HG02981 (cell line): ENCODE measurements around the gene RAC2.

Source experiments
- ATAC-seq: cut with Tn5 transposase; IDR thresholded peaks from one replicate; pipeline ENCODE4 v1.9.1; 2021; ENCODE audit warnings: mild to moderate bottlenecking, moderate library complexity; ENCODE audit not compliant: unreplicated experiment

Gene RAC2

DNA sequence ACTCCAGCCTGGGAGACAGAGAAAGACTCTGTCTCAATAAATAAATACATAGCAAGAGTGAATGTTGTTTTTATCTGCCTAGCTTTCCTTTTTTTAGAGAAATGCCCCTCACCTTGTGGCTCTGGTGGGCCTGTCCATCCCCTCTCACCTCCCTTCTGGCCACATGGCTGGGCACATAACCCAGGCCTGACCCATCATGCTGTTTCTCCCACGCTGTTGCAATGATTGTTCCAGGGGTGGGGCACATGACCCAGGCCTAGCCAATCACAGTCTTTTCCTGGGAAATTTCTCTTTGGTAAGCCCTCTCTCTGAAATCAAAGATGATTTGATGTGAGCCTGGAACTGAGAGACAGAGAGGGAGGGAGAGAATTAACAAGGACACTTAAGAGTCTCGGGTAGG is 32.7 kb upstream of the RAC2 start:
- no peak for ATAC-seq

DNA sequence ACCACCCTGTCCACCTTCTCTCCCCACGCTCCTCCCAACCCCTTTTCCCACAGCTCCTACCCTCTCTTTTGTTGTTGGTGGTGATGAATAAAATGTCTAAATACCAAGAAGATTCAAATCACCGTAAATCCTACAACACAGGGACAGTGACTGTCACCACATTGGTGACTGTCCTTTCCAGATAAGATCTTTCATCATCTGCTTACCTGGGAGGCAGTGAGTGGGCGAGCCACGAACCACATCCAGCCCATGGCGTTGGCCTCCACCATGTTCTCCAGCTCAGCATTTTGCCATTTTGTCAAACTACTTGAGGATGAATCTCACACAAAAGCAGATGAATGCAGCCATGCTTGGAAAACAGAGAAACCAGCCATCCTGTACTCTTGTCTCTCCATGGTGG is 31.6 kb upstream of the RAC2 start:
- ATAC-seq = no peak

DNA sequence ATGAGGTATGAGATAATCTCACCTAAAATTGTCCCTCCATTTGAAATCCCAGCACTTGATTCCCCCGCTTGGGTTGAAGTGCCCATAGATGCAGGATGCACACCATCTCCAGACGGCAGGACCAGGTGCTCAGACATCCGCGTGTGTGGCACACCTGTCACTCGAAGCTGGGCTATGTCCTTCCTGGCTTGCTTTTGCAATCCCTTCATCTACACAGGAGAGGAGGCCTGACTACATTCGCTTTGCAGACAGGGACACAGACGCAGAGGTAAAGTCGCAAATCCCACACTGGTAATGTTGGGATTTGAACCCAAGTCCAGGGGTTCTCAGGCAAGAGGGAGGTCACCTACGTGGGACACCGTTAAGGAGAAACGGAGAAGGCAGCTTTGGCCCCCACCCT is 31.1 kb upstream of the RAC2 start:
- no peak for ATAC-seq

DNA sequence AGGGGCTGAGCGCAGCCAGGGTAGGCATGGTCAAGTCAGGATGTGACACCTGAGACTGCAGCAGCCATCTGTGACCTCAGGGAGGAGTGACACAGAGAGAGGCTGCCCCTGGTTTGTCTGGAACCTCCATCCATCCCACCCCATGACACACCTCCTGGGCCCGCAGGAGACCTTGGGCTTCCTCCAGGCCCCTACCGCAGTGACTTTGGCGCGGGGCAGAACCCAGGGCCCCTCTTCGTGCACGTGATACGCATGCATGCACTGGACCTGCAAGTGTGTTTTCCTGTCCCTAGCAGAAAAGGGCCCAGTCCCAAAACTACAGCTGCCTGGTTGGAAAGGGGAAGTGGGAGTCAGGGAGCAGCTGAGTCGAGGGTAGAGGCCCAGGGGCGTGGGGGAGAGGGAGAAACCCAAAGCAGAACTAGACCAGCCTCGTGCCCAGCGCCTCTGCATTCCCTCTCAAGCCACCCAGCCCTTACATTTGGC is 30.4 kb upstream of the RAC2 start:
- no peak for ATAC-seq

DNA sequence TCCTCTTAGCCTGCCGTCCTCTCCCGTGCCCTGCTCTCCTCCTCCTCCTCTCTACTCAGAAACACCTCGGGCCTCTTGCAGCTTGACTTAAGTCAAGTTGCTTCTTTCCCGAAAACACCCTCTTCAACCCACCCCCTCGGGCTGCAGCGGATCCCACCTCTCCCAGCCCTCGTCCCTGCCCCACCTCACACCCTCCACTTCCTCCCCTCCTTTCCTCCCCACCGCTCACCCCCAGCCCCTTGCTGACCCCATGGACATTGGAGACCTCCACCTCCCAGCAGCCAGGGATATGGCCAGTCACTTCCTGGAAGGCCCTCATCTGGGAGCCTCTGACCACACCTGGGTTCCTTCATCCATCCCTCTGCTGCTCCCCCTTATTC is 29.8 kb upstream of the RAC2 start:
- ATAC-seq = no peak

DNA sequence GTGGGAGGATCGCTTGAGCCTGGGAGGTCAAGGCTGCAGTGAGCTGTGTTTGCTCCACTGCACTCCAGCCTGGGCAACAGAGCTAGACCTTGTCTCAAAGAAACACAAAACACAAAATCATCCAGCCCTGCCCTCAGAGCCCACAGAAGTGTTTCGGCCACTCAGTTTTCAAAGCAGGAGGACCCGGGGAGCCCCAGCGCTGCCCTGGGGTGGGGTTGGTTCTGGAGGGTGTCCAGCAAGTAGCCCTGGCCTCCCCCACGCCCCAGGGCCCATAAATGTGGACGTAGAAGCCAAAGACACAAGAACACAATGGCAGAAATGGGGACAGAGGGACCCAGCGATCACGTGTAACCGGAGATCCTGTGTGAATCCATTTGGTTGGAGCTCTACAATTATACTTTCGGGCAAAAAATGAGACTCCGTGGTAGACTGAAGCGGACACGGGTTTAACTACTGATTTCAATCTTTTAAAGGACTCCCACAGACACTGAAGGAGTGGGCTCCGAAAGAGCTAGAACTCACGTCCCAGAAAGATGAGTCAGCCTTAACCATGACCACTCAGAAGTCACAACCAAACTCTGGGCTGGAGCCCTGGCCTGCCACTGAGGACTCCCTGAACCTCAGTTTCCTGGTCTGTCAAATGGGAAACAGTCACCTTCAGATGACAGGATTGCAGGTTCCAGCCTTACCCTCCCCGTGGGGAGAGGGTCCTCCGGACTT is 29.2 kb upstream of the RAC2 start:
- no peak for ATAC-seq

DNA sequence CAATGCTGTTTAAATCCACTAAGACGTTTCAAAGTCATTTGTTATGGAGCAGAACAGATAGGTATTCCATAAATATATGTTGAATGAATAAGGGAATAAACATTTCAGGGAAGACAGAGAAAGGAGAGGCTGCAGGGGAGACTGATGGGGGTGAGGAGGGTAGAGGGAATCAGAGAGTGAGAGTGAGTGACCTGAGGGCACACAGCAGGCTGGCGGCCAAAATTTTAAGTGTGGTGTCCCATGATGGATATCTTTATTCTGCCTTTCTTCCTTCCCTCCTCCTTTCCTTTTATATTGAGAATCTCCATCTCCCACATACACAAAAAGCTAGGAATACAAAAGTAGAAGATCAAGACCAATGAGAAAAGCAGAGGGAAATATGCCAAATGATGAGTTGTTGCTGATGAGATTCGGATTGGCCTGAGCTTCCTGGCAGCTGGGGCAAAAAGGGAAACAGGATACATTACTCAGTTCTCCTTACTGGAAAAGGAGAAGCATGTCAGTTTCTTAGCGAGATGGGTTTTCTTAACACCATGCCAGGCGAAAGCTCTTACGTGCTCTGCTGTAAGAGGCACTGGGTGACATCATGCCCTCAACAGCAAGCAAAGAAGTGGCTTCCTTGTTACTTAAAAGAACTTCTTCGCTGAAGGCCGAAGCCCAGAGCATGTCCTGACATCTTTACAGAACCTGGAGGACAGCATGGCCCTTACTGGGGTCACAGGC is 27.0 kb upstream of the RAC2 start:
- ATAC-seq = no peak

DNA sequence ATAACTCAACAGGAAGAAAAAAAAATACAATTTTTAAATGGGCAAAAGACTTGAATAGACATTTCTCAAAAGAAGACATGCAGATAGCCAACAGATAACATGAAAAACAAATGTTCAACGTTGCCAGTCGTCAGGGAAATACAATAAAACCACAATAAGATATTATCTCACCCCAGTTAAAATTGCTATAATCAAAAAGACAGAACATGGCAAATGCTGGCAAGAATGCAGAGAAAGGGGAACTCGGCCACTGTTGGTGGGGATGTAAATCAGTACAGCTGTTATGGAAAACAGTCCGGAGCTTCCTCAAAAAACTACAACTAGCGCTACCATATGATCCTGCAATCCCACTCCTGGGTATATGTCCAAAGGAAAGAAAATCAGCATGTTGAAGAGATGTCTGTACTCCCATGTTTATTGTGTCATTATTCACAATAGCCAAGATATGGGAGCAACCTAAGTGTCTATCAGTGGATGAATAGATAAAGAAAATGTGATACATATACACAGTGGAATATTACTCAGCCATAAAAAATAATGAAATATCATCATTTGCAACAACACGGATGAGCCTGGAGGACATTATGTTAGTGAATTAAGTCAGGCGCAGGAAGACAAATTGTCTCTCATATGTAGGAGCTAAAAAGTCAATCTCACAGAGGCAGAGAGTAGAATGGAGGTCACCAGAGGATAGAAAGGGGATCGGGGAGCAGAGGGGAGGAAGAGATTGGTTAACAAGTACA is 26.0 kb upstream of the RAC2 start:
- no peak for ATAC-seq

DNA sequence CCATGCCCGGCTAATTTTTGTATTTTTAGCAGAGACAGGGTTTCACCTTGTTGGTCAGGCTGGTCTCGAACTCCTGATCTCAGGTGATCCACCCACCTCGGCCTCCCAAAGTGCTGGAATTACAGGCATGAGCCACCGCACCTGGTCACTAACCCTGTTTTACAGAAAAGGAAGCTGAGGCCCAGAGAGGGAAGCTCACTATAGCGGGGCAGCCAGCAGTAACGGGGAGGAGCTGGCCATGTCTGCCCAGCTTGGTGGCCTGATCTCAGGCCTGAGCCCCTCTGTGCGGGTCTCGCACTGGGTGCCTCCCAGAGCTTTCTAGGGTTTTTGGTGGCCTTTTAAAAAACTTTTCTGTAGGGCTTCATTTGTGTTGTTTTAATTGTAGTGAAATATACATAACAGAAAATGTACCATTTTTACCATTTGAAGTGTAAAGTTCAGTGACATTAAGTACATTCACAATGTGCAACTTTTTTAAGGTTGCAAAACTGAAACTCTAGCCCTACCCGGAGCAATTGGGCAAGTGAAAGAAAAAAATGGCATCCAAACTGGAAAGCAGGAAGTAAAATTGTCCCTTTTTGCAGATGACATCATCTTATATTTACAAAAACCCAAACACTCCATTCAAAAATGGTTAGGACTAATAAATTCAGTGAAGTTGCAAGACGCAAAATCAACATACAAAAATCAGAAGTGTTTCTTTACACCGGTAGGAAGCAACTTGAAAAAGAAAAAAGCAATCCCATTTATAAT is 23.8 kb upstream of the RAC2 start:
- ATAC-seq = no peak

DNA sequence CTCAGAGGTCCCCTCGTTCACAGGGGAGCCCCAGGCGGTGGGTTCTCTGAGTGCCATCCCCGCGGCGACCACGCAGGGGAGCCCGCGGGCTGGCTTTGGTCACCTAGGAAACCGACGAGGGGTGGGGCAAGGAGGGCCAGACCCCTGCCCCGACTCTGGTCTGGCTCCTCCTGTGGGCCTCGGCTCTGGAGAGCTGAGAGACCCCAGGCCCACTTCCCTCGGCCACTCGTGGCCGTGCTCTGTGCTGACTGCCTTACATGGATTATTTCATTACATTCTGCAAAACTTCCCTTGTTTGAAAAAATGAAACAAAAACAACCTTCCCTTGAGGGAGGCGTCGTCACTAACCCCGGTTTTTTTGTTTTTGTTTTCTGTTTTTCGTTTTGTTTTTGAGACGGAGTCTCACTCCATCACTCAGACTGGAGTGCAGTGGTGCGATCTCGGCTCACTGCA is 23.1 kb upstream of the RAC2 start:
- peak; percentile 75 for ATAC-seq

DNA sequence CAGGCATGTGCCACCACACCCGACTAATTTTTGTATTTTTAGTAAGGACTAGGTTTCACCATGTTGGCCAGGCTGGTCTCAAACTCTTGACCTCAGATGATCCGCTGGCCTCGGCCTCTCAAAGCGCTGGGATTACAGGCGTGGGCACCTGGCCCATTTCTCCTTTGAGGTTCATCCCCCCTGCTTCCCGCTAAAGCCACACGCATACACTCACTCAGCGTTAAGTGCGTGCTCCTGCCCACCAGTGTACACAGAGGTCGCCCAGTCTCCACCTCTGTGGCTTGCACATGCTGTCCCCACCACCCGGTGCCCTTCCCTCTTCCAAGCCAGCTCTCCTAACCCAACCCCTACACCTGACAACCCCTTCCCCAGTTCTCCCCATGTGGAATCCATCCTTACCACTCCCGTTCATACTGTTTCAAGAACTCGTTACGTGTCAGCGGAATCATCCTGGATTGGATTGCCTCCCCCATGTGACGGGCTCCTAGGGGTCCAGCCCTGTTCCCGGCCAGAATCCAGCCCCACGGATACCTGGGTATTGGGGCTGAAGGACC is 22.6 kb upstream of the RAC2 start:
- ATAC-seq = no peak

DNA sequence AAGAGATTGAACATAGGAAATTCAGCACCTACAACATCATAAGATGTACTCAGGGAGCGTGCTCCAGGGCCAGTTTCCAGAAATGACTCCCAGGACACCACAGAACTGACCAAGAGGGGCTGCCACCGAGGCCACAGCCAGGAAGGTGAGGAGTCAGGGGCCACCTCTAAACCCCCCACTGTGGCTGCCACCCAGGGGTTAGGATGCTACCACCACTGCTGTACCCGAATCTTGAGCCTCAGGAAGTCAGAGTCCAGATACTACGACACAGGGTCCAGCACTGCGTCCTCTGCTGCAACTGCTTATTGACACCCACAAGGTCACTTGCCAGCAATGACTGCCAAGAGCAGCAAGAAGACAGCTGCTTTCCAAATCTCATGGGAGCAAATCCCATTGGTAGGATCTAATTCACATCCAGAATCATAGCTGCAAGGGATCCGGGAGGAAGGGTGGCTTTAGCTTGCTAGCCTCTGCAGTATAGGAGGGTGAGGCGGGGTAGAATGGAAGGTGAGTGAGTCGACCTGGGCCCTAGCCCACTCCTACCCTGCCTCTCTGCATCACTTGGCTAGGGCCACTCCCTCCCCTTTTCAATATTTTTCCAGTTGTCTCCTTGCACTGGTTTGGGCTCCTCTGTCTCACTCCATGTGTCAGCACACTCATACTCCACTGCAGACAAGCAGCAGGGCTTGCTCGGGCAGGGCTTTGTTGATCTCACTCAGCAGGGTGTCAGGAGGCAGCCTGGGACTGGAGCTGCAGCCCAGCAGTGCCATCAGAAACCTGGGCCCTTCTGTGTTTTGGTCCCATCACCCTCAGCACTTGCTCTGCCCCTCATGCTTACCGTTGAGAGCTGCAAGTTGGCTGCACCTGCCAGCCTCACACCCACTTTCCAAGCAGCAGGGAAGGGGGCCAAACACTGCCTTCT is 20.2 kb upstream of the RAC2 start:
- ATAC-seq = no peak

DNA sequence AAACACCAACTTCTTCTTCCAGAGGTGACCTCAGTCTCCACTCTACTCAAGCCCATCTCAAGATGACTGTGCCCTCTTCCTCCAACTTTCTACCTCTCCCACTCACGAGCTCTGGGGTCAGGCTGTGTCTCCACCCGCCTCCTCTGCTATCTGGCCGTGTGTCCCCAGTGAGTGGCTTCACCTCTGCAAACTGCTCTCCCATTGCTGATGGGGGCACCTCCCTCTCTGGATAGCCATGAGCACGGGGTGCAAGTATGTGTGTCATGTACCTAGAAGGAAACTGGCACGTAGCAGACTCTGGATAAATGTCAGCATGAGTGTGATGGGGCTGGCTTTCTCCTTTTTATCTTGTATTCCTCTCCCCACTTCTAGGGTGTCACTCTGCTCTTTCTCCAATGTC is 18.3 kb upstream of the RAC2 start:
- ATAC-seq = no peak

DNA sequence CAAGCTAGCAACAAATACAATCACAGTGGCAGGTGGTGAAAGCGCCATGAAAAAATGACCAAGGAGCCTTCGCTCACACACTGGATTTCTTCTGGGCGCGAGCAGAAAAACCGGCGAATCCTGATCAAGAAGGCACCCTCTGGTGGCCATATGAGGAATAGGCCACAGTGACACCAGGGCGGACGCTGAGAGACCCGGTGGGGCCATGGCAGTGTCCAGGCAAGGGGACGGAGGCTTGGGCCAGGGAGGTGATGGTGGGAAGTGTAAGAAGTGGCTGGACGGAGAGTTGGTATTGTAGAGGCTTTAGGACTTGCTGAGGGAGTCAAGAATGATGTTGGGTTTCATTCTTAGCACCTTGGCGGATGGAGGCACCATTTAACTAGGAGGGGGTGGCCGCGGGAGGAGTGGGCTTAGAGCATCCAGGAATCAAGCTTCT is 16.9 kb upstream of the RAC2 start:
- ATAC-seq = no peak

DNA sequence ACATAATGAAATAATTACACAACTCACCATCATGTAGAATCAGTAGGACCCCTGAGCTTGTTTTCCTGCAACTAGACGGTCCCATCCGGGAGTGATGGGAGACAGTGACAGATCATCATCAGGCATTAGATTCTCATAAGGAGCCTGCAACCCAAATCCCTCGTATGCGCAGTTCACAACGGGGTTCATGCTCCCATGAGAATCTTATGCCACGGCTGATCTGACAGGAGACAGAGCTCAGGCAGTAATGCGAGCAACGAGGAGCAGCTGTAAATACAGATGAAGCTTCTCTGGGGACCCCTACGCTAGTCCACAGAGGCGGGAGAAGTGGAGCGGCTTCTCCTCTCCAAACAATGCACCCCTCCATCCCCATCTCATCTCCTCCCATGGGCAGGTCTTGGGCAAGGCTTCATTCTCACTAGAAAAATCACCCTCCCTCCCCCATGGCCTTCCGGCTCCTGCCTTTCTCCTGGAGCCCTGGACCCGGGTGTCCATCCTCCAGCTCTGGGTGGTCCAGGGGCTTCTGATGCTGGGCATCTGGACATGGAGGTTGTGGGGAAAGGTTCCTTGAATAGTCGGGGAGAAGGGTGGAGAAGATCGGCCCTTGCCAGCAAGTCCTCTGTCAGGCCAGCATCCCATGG is 16.2 kb upstream of the RAC2 start:
- ATAC-seq = no peak

DNA sequence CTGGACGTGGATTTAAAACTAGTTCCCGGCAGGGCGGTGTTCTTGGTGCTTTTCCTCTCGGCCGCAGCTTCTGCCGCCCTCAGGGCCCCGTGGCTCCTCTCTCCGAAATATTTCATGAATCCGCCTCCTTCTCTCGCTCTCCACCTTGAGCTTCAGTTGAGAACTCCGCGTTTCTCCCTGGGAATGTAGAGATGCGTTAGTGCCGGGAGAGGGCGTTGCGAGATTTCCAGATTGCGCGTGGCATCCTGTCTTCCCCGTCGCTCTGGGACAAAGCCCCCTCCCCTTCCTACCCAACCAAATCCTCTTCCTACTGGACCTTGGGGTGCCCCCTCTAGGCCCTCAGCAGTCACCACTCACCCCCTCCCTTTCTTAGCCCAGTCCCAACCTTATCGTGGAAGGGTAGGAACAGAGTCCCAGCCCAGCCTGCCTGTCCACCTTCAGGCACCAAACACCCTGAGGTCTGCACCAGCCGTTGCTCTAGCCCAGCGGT is 15.5 kb upstream of the RAC2 start:
- no peak for ATAC-seq

DNA sequence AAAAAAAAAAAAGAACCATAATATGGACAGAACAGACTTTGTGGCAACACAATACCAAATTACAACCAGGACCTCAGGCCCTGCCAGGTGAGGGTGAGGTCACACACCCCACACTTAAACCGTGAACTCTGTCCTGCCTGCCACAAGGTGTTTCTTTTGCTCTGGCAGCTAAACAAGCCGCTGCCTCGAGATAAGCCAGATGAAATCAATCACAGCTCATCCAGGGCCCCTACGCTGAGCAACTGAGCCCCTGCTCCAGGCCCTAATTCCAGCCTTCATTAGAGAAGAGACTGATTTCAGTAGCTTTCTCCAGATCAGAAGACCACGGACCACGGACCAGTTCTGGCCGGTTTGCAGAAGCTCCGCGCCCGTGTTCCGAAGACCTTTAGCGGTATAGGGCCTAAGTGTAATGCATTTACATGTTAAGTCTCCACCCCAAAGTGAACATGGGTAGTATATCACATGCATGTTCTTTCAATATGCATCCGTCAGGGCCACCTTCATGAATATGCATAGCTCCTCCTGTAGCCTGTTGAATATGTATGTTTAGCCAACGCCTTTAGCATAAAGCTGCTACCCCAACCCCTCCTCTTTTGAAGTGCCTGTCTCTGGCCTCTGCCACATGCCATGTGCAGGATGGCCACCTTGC is 14.8 kb upstream of the RAC2 start:
- no peak for ATAC-seq

DNA sequence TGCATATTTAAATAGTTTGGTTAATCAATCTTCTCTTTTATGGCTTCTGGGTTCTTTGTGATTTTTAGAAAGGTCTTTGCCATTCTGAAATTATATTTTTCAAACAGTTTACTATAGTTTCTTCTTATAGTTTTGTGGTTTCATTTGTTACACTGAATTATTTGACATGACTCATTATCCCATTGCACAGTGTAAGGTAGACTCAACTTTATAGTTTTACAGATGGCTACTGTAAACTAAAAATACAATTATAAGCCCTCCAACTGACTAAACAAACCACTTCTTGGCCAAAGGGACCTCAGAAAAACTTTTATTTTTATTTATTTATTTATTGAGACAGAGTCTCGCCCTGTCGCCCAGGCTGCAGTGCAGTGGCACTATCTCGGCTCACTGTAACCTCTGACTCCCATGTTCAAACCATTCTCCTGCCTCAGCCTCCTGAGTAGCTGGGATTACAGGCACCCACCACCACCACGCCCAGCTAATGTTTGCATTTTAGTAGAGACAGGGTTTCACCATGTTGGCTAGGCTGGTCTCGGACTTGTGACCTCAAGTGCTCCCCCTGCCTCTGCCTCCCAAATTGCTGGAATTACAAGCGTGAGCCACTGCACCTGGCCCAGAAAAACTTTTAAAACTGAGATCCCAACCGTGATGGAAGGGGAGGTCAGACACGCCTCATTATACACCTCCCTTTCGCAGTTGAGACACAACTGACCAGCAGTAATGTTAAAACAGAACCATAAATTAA is 14.1 kb upstream of the RAC2 start:
- ATAC-seq = no peak
